Activated naive CD4-positive, alpha-beta T cell treated with anti-CD3 and anti-CD28 coated beads, Interleukin-2, amount 50 U/mL, for 16 hours (primary cell): ENCODE results near the gene ELAC2.
"Not testable (repeated sequence)": the region's sequence is repeated elsewhere in the genome, so short reads cannot be mapped to it uniquely, and the experiment has no call there.

ENCODE experiments used
- DNase-seq: peaks from one replicate; pipeline ENCODE4 v3.0.0-alpha.2; 2020

Gene ELAC2

GRCh38 chr17:12985431-12986293 is 32.2 kb downstream of the ELAC2 start:
- no peak for DNase-seq

- no peak for DNase-seq
These were observed 33.6 kb downstream of the ELAC2 start for GRCh38 chr17:12983991-12984884.

- no peak for DNase-seq
These were observed 35.6 kb downstream of the ELAC2 start for GRCh38 chr17:12982224-12982623.

DNA sequence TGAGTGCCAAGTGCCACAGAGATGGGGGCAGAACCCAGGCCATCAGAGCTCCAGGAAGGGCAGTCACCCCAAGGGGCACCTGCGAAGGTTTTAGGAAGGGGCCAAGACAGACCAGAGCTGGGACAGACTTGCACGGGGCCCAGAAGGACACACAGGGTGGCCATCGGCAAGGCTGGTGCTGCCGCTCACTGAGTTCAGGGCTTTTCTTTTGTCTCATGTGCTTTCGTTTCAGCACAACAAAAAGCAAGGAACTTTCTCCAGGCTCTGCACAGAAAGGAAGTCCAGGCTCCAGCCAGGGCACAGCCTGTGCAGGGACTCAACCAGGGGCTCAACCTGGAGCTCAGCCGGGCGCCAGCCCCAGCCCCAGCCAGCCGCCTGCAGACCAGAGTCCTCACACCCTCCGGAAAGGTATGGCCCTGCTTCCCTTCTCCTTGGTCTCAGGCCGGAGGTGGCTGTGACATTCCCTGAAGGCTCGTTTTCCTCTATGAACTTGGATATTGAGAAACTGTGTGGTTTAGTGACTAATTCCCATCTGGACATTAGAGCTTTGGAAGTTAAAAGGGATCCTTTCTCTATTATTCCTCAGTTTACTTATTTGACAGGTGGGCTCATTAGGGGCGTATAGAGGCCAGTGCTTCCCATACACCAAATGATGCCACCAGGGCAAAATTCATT is 37.9 kb downstream of the ELAC2 start:
- DNase-seq: no peak

GRCh38 chr17:12979246-12979645 is 38.6 kb downstream of the ELAC2 start:
- DNase-seq: no peak

DNA sequence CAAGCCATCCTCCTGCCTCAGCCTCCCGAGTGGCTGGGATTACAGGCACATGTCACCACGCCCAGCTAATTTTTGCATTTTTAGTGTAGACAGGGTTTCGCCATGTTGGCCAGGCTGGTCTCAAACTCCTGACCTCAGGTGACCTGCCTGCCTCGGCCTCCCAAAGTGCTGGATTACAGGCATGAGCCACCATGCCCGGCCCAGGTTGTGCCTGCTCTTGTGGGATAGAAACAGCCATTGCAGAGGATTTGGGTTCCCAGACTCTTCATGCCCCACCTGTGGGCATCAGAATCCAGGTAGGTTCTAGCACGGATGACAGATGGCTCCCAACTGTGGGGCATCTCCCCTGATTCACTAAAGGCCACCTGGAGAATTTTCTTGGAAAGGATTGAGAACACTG is 39.0 kb downstream of the ELAC2 start:
- not testable (repeated sequence) for DNase-seq

DNA sequence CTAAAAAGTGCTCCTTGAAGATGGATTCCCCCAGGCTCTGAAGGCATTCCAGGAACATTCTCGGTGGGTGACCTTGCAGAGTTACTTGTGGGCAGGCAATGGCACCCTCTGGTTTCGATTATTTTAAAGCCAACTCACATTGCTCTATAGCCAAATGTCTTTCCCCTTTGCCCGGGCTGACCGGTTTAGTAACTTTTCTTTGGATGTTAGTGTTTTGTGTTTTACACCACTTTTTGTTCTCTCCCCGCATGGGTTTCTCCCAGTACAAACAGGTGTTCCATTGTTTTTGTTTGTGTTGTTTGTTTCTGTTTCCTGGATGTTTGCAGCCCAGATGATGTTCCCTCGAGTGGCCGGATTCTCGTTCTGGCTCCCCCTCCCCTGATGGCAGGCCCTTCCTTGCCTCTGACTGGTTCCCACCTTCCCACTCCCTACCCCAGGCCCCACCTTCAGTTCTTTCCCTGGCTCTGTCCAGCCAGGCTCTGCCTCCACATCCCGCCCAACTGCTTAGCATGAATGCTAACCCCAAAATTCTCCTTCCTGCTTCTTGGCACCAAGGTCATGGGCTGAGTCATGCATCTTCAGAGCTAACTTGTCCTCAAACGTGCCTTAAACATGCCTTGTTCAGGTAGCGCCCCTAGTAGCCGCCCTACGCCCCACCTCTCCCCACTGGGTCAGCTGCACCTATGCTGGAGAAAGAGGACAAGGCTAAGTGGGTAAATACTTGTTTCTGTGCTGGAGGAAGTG is 40.6 kb downstream of the ELAC2 start:
- no peak for DNase-seq

DNA sequence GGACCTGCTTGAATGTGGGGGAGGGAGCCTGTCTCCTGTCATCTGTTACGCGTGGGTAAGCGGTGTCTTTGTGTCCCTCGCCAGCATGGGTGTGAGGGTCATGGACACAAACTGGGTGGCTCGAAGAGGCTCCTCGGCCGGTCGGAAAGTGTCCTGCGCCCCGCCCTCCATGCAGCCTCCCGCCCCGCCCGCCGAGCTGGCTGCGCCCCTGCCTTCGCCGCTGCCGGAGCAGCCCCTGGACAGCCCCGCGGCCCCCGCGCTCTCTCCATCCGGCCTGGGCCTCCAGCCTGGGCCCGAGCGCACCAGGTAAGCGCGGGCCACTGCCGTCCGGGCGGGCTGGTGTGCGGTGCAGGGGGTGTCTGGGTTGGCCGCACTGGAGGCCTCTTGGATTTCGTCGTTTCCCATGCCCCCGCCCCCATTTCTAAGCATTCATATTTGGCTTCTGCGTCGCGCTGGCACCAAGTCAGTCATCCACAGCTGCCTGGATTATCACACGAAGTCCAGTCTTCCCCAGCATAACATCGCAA is 43.8 kb downstream of the ELAC2 start:
- DNase-seq: no peak

GRCh38 chr17:12973496-12974004 is 44.3 kb downstream of the ELAC2 start:
- no peak for DNase-seq

GRCh38 chr17:12967962-12968361 is 49.9 kb downstream of the ELAC2 start:
- DNase-seq: no peak

DNA sequence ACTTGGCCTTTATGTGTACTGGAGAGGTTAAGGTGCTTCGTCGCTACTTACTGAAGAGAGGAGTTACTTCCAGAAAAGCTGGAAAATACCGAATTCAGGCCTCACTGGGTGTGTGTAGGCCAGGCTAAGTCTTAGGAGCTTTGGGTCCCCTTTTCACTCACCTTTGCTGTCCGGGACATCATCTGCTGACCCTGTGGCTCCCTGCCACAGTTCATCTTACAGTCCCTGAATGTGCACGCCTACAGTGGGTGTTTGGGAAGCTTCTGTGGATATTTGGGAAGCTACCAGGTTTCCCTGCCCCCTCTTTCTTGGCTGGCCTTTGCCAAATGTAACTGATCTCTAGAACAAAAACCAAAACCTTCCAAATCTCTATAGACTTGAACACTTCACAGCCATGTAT is 51.4 kb downstream of the ELAC2 start:
- DNase-seq: no peak

DNA sequence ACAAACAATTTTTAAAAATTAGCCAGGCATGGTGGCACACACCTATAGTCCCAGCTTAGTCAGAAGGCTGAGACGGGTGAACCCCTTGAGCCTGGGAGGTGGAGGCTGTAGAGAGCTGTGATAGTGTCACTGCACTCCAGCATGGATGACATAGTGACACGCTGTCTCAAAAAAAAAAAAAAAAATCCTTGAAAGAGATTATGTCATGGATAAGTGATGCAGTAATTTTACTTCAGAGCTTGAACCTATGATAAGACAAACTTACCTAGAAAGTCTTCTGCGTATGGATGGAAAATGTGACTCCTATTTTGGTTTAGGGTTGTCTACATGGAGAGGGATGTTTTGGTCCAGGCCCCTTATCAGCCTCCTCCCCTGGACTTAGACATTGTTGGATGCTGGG is 51.8 kb downstream of the ELAC2 start:
- DNase-seq: no peak

GRCh38 chr17:12964840-12965239 is 53.0 kb downstream of the ELAC2 start:
- DNase-seq: no peak

DNA sequence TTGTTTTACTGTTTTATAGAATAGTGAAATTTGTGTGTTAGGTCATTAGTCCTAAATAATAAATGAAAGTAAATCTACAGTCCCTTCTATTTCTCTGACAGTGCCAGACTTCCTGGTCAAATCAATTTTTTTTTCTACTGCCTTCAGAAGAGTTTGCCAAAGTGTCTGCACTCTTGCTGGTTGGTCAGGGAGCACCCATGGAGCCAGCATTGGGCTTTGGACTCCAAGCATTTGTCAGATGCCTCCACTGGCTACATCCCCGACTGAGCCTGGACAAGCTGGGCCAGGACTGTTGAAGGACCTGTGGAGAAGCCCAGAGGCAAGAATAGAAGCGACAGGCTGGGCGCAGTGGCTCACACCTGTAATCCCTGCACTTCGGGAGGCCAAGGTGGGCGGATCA is 53.7 kb downstream of the ELAC2 start:
- DNase-seq: no peak

DNA sequence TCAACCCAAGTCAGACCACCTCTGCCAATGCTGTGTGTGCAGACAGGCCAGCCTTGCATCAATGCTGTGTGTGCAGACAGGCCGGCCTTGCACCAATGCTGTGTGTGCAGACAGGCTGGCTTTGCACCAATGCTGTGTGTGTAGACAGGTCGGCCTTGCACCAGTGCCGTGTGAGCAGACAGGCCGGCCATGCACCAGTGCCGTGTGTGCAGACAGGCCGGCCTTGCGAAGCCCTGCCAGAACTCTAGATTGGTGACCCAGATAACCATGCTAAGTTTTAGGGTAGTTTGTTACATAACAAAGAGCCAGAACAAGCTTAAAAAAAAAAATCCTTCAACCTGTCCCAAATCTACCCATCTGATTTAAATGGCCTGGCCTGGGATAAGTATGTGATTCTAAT is 54.3 kb downstream of the ELAC2 start:
- DNase-seq: no peak

GRCh38 chr17:12961655-12962054 is 56.2 kb downstream of the ELAC2 start:
- DNase-seq: no peak

DNA sequence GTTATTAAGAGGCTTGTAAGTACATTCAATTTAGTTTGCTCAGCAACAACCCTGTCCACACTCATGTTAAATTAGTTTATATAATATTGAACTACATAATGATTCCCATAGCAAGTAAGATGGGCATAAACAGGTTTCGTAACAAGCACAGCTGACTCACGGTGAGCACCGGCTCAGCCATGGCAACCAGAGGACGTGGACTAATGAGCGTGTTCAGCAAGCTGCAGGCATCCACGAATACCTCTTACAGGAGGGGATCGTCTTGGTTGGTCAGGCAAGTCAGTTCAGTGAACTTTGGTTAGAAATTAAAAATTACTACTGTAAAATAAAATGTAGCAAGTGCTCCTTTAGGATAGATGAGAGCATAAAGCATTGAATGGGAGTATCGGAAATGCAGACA is 58.4 kb downstream of the ELAC2 start:
- no peak for DNase-seq

- no peak for DNase-seq
These were observed 59.0 kb downstream of the ELAC2 start for GRCh38 chr17:12958786-12959185.

DNA sequence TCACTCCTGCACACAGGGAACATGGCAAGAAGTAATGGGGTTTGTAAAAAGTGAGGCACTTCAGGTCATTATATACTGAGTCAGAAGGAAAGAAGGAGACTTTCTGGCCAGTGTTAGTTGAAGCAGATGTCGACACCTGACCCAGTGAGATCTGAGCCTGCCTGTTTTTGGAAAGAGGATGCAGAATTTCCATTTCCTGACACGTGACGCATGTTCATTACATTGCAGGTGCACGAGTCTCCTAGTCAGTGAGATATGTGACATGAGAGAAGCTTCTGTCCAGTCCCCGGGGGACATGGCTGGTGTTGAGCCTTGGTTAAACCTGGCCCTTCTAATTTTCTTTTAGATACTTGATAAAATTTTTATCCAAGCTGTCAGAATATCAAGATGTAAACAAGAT is 62.3 kb downstream of the ELAC2 start:
- DNase-seq: no peak

DNA sequence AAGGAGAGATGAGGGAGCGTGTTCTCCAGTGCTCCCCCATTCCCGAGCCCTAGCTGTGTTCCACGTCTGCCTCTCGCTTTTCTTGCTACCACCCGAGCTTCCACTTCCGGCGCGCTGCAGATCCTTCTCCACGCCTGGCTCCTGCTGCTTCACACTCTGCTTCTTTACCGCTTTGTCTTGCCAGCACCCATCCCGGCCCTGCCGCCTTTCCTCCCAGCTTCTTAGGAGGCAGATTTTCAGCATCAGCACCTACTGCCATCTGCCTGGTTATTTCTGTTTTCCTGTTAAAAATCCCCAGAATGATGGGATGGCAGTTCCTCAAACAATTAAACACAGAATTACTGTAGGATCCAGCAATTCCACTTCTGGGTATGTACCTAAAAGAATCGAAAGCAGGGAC is 64.7 kb downstream of the ELAC2 start:
- DNase-seq: no peak

- DNase-seq: no peak
These were observed 65.8 kb downstream of the ELAC2 start for GRCh38 chr17:12952012-12952411.

DNA sequence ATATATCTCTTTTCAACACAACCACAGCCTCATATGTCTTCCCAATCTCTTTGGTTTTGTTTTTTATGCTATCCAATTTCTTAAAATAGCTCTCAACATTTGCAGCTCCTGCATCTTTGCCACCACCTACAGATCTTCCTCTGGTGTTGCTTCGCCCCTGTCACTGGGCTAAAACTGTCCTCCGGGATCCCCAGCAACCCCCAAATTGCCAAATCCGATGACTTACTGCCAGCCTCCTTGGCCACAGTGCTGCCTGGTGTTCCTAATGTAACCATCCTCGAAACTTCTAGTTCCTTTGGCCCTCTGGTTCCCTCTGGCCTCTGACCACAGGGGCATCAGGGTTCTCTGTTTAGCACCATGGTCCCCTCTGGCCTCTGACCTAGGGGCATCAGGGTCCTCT is 70.8 kb downstream of the ELAC2 start:
- DNase-seq: no peak
